H9 (cell line): ENCODE measurements around the gene CTIF. TPM values are rescaled to one million over a fixed set of nuclear protein-coding genes. Genes with fewer than 3 reads are reported as not detected.

Source experiments
- DNase-seq: peaks from one replicate; pipeline ENCODE4 v3.0.0-alpha.2; 2017
- H2AFZ ChIP-seq: one replicate; pipeline ENCODE4 v1.6.1; 2013; ENCODE audit warnings: mild to moderate bottlenecking, low read length, control low read depth, moderate library complexity
- H2AK5ac ChIP-seq: 2 replicates; pipeline ENCODE4 v1.6.1; 2013; ENCODE audit warnings: low read length, control low read depth, mixed read lengths; ENCODE audit not compliant: insufficient read length
- H2BK120ac ChIP-seq: one replicate; pipeline ENCODE4 v1.6.1; 2013; ENCODE audit warnings: low read depth, mild to moderate bottlenecking, low read length, control low read depth, inconsistent platforms; ENCODE audit not compliant: poor library complexity, severe bottlenecking
- H2BK12ac ChIP-seq: 2 replicates; pipeline ENCODE4 v1.6.1; 2013; ENCODE audit warnings: low read length, control low read depth, mixed read lengths, low read depth; ENCODE audit not compliant: insufficient read length
- H2BK15ac ChIP-seq: 2 replicates; pipeline ENCODE4 v1.6.1; 2013; ENCODE audit warnings: low read depth, low read length, control low read depth
- H2BK20ac ChIP-seq: one replicate; pipeline ENCODE4 v1.6.1; 2013; ENCODE audit warnings: low read depth, mild to moderate bottlenecking, low read length, control low read depth, inconsistent platforms; ENCODE audit not compliant: poor library complexity, severe bottlenecking
- H2BK5ac ChIP-seq: 2 replicates; pipeline ENCODE4 v1.6.1; 2013; ENCODE audit warnings: low read length, control low read depth, mixed read lengths; ENCODE audit not compliant: insufficient read length
- H3K14ac ChIP-seq: 2 replicates; pipeline ENCODE4 v1.6.1; 2013; ENCODE audit warnings: low read length, control low read depth; ENCODE audit not compliant: insufficient read depth
- H3K18ac ChIP-seq: 2 replicates; pipeline ENCODE4 v1.6.1; 2013; ENCODE audit warnings: low read depth, mild to moderate bottlenecking, mixed read lengths, low read length, control low read depth; ENCODE audit not compliant: insufficient read length
- H3K23ac ChIP-seq: 2 replicates; pipeline ENCODE4 v1.6.1; 2013; ENCODE audit warnings: low read length, control low read depth, mixed read lengths, low read depth; ENCODE audit not compliant: insufficient read length
- H3K23me2 ChIP-seq: 2 replicates; pipeline ENCODE4 v1.6.1; 2013; ENCODE audit warnings: low read depth, mild to moderate bottlenecking, mixed read lengths, low read length, control low read depth; ENCODE audit not compliant: insufficient read length, poor library complexity, severe bottlenecking
- H3K27ac ChIP-seq: 2 replicates; pipeline ENCODE4 v1.5.1; 2013; ENCODE audit warnings: low read length, control low read depth, mixed read lengths, low read depth; ENCODE audit not compliant: insufficient read length
- H3K27me3 ChIP-seq: 2 replicates; pipeline ENCODE4 v1.6.1; 2013; ENCODE audit warnings: low read length, control low read depth, inconsistent platforms; ENCODE audit not compliant: insufficient read depth
- H3K4ac ChIP-seq: 2 replicates; pipeline ENCODE4 v1.6.1; 2013; ENCODE audit warnings: low read depth, mild to moderate bottlenecking, control low read depth, inconsistent platforms, low read length, moderate library complexity
- H3K4me1 ChIP-seq: 2 replicates; pipeline ENCODE4 v1.6.1; 2013; ENCODE audit warnings: low read length, control low read depth, inconsistent platforms; ENCODE audit not compliant: insufficient read depth
- H3K4me2 ChIP-seq: 2 replicates; pipeline ENCODE4 v1.6.1; 2013; ENCODE audit warnings: low read length, control low read depth, mixed read lengths; ENCODE audit not compliant: insufficient read length, insufficient read depth
- H3K56ac ChIP-seq: 2 replicates; pipeline ENCODE4 v1.6.1; 2013; ENCODE audit warnings: low read depth, mild to moderate bottlenecking, mixed read lengths, low read length, control low read depth; ENCODE audit not compliant: insufficient read length
- H3K79me1 ChIP-seq: 2 replicates; pipeline ENCODE4 v1.6.1; 2013; ENCODE audit warnings: low read depth, mild to moderate bottlenecking, moderate library complexity, low read length, control low read depth, inconsistent platforms; ENCODE audit not compliant: insufficient read depth, poor library complexity, severe bottlenecking
- H3K79me2 ChIP-seq: 2 replicates; pipeline ENCODE4 v1.6.1; 2013; ENCODE audit warnings: low read length, control low read depth, inconsistent platforms; ENCODE audit not compliant: insufficient read depth
- H3K9ac ChIP-seq: 2 replicates; pipeline ENCODE4 v1.6.1; 2013; ENCODE audit warnings: low read length, control low read depth, mixed read lengths; ENCODE audit not compliant: insufficient read length; ENCODE audit errors: extremely low read depth
- H3K9me3 ChIP-seq: one replicate; pipeline ENCODE4 v1.6.1; 2013; ENCODE audit warnings: low read depth, low read length, inconsistent platforms; ENCODE audit not compliant: control insufficient read depth
- H3T11ph ChIP-seq: one replicate; pipeline ENCODE4 v1.6.1; 2013; ENCODE audit warnings: mild to moderate bottlenecking, low read length, control low read depth, inconsistent platforms
- H4K20me1 ChIP-seq: one replicate; pipeline ENCODE4 v1.6.1; 2013; ENCODE audit not compliant: control insufficient read depth, insufficient read length, insufficient read depth
- H4K5ac ChIP-seq: 2 replicates; pipeline ENCODE4 v1.6.1; 2013; ENCODE audit warnings: low read depth, mild to moderate bottlenecking, mixed read lengths, low read length, control low read depth; ENCODE audit not compliant: insufficient read length
- H4K8ac ChIP-seq: replicated peaks from 2 replicates; pipeline ENCODE4 v1.6.1; 2013; ENCODE audit warnings: low read length, control low read depth, mixed read lengths, low read depth; ENCODE audit not compliant: insufficient read length
- H4K91ac ChIP-seq: 2 replicates; pipeline ENCODE4 v1.6.1; 2013; ENCODE audit warnings: low read depth, mild to moderate bottlenecking, moderate library complexity, mixed read lengths, low read length, control low read depth; ENCODE audit not compliant: insufficient read length
- H3K27ac Mint-ChIP-seq, 3 experiments: 2 replicates in 2 of 3; 3 replicates in 1 of 3; pipeline ENCODE4 v1.8.0; 2020 to 2021; ENCODE audit warnings: mixed read lengths in 3 of 3, mild to moderate bottlenecking in 1 of 3, moderate library complexity in 1 of 3
- H3K27me3 Mint-ChIP-seq: 2 replicates; pipeline ENCODE4 v1.8.0; 2021; ENCODE audit warnings: low read depth, mild to moderate bottlenecking, moderate library complexity, mixed read lengths
- H3K36me3 Mint-ChIP-seq, 3 experiments: 2 replicates in 2 of 3; 3 replicates in 1 of 3; pipeline ENCODE4 v1.8.0; 2020 to 2021; ENCODE audit warnings: low read depth in 3 of 3, mixed read lengths in 3 of 3; ENCODE audit not compliant: insufficient read depth in 1 of 3
- H3K4me1 Mint-ChIP-seq, 2 experiments: 2 replicates each; pipeline ENCODE4 v1.8.0; 2020; ENCODE audit warnings: mixed read lengths in 2 of 2
- H3K4me3 Mint-ChIP-seq, 2 experiments: 2 replicates in 1 of 2; 3 replicates in 1 of 2; pipeline ENCODE4 v1.8.0; 2020 to 2021; ENCODE audit warnings: mild to moderate bottlenecking in 2 of 2, mixed read lengths in 2 of 2, moderate library complexity in 1 of 2
- H3K9me3 Mint-ChIP-seq, 2 experiments: 2 replicates in 1 of 2; 3 replicates in 1 of 2; pipeline ENCODE4 v1.8.0; 2020; ENCODE audit warnings: mild to moderate bottlenecking in 2 of 2, mixed read lengths in 2 of 2, moderate library complexity in 1 of 2
- CTCF ChIP-seq: fragments of 200-600 bp; sonication (generic); conservative IDR thresholded peaks from 3 replicates; pipeline ENCODE4 v1.8.0; 2021; ENCODE audit warnings: antibody characterized with exemption, mild to moderate bottlenecking
- WGBS: extraction: QIAGEN DNeasy Blood & Tissue Kit; methylation state at CpG from one replicate; pipeline ENCODE4 v1.1.7; 2013; ENCODE audit warnings: missing lambda C conversion rate, low lambda C conversion rate, mixed read lengths; ENCODE audit not compliant: insufficient read length; ENCODE audit errors: extremely low coverage; 5-methylcytosine and 5-hydroxymethylcytosine counted together
- total RNA-seq: library from RNA; stranded (reverse); gene quantifications from 2 replicates; pipeline ENCODE4 v1.2.1, GENCODE V29; 2021

CTIF gene
- total RNA-seq, 1 experiment from 2014 or later = 15.8 TPM

DNA sequence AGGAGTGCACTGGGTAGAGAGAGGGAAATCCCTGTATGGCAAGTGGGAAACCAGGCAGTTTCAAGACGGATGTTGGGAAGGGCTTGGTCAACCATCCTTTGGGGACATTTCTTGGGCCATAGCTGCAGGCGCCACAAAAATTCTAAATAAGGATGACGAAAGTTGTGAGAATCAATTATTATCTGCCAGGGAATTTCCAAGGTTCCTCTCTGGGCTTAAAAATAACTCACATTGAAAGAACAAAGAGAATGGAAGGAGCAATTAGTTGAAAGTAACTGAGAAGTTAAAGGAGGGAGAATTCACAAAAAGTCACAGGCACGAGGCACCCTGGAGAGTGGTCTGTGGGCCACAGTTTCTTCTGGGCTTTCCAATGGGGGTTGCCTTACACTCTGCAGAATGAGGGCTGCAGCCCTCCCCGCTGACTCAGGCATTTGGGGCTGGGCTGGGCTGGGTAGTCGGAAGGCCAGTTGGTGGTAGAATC is 216.2 kb downstream of the CTIF start:
- no peak overlapping the region for H3K14ac ChIP-seq
- Mint-ChIP-seq H3K27ac (no peak overlapping the region), H3K4me3 (no peak overlapping the region), H3K36me3 (peaks cover 0 to 3% (median 2%) of the 10 kb centered on the region in 3 experiments; a peak in 3 of 7 replicates), H3K27me3 (no peaks in the 10 kb centered on the region), H3K9me3 (no peaks in the 10 kb centered on the region), H3K4me1 (peaks cover 0 to 7% of the 10 kb centered on the region in 2 experiments; a peak in 1 of 4 replicates)
- no peak overlapping the region for H2BK20ac ChIP-seq
- no peak for TF ChIP-seq CTCF
- no peak overlapping the region for H2BK120ac ChIP-seq
- H3K9ac ChIP-seq = no peak overlapping the region
- H2BK15ac ChIP-seq = no peak overlapping the region
- no peak overlapping the region for H3K23ac ChIP-seq
- H2BK5ac ChIP-seq = no peak overlapping the region
- H4K5ac ChIP-seq = no peak overlapping the region
- H3K56ac ChIP-seq = no peak overlapping the region
- no peaks in the 10 kb centered on the region for H3K23me2 ChIP-seq
- H4K20me1 ChIP-seq = no peaks in the 10 kb centered on the region
- no peak overlapping the region for H2AFZ ChIP-seq
- no peak overlapping the region for H4K91ac ChIP-seq
- H3K9me3 ChIP-seq = no peaks in the 10 kb centered on the region
- DNase-seq = no peak
- no peaks in the 10 kb centered on the region for H3K27me3 ChIP-seq
- H3K4ac ChIP-seq = no peak overlapping the region
- H3K4me2 ChIP-seq = no peak overlapping the region
- WGBS = no CpG with 5 or more reads among the region's 6 CpGs
- H3K18ac ChIP-seq = no peak overlapping the region
- no peaks in the 10 kb centered on the region for H3K4me1 ChIP-seq
- H3K79me2 ChIP-seq = no peaks in the 10 kb centered on the region
- no peak overlapping the region for H3K27ac ChIP-seq
- no peak overlapping the region for H4K8ac ChIP-seq
- H3K79me1 ChIP-seq = no peaks in the 10 kb centered on the region
- H3T11ph ChIP-seq = no peak overlapping the region
- no peak overlapping the region for H2AK5ac ChIP-seq
- no peak overlapping the region for H2BK12ac ChIP-seq
